Measurements from ENCODE around the gene ARHGAP24.

GRCh38 chr4:85642356-85643100 is 167.6 kb downstream of the ARHGAP24 start:
- TF ChIP-seq POLR2AphosphoS5 (IDR thresholded peaks at IDR 0.05; ENCODE audit: low read depth, low read length), result no peak
- TF ChIP-seq, protein P1, sequence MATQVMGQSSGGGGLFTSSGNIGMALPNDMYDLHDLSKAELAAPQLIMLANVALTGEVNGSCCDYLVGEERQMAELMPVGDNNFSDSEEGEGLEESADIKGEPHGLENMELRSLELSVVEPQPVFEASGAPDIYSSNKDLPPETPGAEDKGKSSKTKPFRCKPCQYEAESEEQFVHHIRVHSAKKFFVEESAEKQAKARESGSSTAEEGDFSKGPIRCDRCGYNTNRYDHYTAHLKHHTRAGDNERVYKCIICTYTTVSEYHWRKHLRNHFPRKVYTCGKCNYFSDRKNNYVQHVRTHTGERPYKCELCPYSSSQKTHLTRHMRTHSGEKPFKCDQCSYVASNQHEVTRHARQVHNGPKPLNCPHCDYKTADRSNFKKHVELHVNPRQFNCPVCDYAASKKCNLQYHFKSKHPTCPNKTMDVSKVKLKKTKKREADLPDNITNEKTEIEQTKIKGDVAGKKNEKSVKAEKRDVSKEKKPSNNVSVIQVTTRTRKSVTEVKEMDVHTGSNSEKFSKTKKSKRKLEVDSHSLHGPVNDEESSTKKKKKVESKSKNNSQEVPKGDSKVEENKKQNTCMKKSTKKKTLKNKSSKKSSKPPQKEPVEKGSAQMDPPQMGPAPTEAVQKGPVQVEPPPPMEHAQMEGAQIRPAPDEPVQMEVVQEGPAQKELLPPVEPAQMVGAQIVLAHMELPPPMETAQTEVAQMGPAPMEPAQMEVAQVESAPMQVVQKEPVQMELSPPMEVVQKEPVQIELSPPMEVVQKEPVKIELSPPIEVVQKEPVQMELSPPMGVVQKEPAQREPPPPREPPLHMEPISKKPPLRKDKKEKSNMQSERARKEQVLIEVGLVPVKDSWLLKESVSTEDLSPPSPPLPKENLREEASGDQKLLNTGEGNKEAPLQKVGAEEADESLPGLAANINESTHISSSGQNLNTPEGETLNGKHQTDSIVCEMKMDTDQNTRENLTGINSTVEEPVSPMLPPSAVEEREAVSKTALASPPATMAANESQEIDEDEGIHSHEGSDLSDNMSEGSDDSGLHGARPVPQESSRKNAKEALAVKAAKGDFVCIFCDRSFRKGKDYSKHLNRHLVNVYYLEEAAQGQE (IDR thresholded peaks at IDR 0.05; ENCODE audit: insufficient read depth in 1 of 2, low read depth in 2 of 2, low read length in 2 of 2), result no peak
